Measurements from ENCODE around the gene UPB1. TPM values are rescaled to one million over a fixed set of nuclear protein-coding genes. Genes with fewer than 3 reads are reported as not detected.
"Not testable (repeated sequence)": the region's sequence is repeated elsewhere in the genome, so short reads cannot be mapped to it uniquely, and the experiment has no call there.

Gene UPB1
- total RNA-seq, 1 donor from 2014 or later = not detected

GRCh38 chr22:24489011-24489410, 6.1 kb upstream of the UPB1 start:
- Histone ChIP-seq H3K27ac (no peak overlapping the region), H3K4me3 (no peak overlapping the region), H3K4me1 (no peaks in the 10 kb centered on the region), H3K36me3 (no peaks in the 10 kb centered on the region), H3K27me3 (no peaks in the 10 kb centered on the region), H3K9me3 (no peaks in the 10 kb centered on the region)
- DNase-seq (ENCODE audit: low spot score in 2 of 2) = no peak
- TF ChIP-seq, protein P1, sequence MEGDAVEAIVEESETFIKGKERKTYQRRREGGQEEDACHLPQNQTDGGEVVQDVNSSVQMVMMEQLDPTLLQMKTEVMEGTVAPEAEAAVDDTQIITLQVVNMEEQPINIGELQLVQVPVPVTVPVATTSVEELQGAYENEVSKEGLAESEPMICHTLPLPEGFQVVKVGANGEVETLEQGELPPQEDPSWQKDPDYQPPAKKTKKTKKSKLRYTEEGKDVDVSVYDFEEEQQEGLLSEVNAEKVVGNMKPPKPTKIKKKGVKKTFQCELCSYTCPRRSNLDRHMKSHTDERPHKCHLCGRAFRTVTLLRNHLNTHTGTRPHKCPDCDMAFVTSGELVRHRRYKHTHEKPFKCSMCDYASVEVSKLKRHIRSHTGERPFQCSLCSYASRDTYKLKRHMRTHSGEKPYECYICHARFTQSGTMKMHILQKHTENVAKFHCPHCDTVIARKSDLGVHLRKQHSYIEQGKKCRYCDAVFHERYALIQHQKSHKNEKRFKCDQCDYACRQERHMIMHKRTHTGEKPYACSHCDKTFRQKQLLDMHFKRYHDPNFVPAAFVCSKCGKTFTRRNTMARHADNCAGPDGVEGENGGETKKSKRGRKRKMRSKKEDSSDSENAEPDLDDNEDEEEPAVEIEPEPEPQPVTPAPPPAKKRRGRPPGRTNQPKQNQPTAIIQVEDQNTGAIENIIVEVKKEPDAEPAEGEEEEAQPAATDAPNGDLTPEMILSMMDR (IDR thresholded peaks at IDR 0.05) = no peak
- intact Hi-C loops (cut with DNase I) = no loop called here

- H3K36me3 ChIP-seq; H3K27me3 ChIP-seq; H3K9me3 ChIP-seq; H3K27ac ChIP-seq; DNase-seq (ENCODE audit: low spot score in 2 of 2); H3K4me1 ChIP-seq; intact Hi-C loops (cut with DNase I); H3K4me3 ChIP-seq: not testable (repeated sequence)
Observed at GRCh38 chr22:24489434-24489833, 5.7 kb upstream of the UPB1 start.

DNA sequence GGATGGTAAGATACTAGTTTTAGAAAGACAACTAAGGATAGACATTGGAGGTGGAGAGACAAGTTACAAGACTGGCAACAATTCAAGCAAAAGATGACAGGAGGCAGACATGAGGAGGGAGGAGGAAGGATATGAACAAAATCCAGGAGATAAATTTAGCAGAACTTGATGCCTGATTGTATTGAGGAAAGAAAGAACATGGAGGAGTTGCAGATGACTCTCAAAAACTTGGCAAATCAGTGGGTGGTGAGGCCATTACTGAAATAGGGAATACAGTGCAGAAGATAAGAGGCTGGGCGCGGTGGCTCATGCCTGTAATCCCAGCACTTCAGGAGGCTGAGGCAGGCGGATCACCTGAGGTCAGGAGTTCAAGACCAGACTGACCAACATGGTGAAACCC, 2.7 kb upstream of the UPB1 start:
- TF ChIP-seq, protein P1 (IDR thresholded peaks at IDR 0.05) = no peak
- no peaks in the 10 kb centered on the region for H3K4me1 ChIP-seq
- H3K27ac ChIP-seq = no peak overlapping the region
- no peaks in the 10 kb centered on the region for H3K36me3 ChIP-seq
- no peak for DNase-seq (ENCODE audit: low spot score in 2 of 2)
- no peak overlapping the region for H3K4me3 ChIP-seq
- H3K9me3 ChIP-seq = no peaks in the 10 kb centered on the region
- intact Hi-C loops (cut with DNase I) = no loop called here
- no peaks in the 10 kb centered on the region for H3K27me3 ChIP-seq

DNA sequence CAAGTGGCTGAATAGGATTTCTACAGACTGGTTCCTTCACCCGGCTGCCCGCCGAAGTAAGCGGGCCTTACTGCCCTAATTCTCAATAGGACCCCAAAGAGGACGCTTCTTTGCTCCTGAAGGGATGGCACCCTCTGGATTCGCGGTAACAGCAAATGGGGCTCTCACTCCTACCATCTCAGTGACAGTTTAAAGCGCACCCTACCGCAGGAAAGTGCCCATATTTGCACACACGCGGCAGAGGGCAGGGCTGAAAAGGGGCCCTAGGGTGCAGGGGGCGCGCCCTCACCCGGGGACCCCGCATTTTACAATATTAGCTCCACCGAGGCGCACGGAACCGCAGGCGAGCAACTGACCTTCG, 985 bp upstream of the UPB1 start:
- H3K36me3 ChIP-seq = no peaks in the 10 kb centered on the region
- no peak overlapping the region for H3K27ac ChIP-seq
- intact Hi-C loops (cut with DNase I) = no loop called here
- H3K27me3 ChIP-seq = no peaks in the 10 kb centered on the region
- TF ChIP-seq, protein P1 (IDR thresholded peaks at IDR 0.05) = no peak
- H3K9me3 ChIP-seq = no peaks in the 10 kb centered on the region
- no peak for DNase-seq (ENCODE audit: low spot score in 2 of 2)
- peak overlapping the region in 1 of 2 donors; percentile 53 for H3K4me3 ChIP-seq
- no peaks in the 10 kb centered on the region for H3K4me1 ChIP-seq

DNA sequence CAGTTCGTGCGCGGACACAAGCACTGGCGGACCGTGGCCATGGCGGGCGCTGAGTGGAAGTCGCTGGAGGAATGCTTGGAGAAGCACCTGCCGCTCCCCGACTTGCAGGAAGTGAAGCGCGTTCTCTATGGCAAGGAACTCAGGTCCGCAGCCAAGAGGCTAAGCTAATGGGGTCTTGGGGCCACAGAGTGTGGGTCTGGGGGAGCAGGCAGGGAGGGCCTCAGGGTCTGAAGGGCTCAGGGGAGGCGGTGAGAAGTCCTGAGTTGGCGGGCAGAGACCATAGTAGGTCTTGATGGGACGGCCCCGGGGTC, 188 bp downstream of the UPB1 start:
- Histone ChIP-seq H3K4me3 (no peak overlapping the region), H3K4me1 (no peaks in the 10 kb centered on the region), H3K9me3 (no peaks in the 10 kb centered on the region), H3K36me3 (no peaks in the 10 kb centered on the region), H3K27me3 (no peaks in the 10 kb centered on the region), H3K27ac (no peak overlapping the region)
- intact Hi-C loops (cut with DNase I) = no loop called here
- TF ChIP-seq, protein P1 (IDR thresholded peaks at IDR 0.05) = no peak
- DNase-seq (ENCODE audit: low spot score in 2 of 2) = no peak

GRCh38 chr22:24496234-24496633, 1.1 kb downstream of the UPB1 start:
- no peak overlapping the region for H3K4me3 ChIP-seq
- no peaks in the 10 kb centered on the region for H3K27me3 ChIP-seq
- intact Hi-C loops (cut with DNase I) = no loop called here
- no peaks in the 10 kb centered on the region for H3K4me1 ChIP-seq
- no peak overlapping the region for H3K27ac ChIP-seq
- H3K9me3 ChIP-seq = no peaks in the 10 kb centered on the region
- no peak for DNase-seq (ENCODE audit: low spot score in 2 of 2)
- H3K36me3 ChIP-seq = no peaks in the 10 kb centered on the region
- TF ChIP-seq, protein P1 (IDR thresholded peaks at IDR 0.05) = no peak

Measured in ascending aorta (tissue), 2 donors.